GM18517 (cell line): ENCODE results near the gene RAPGEF5.
A peak's percentile ranks its signal among the peaks of the same experiment; 100 is the strongest.

Source experiments
- ATAC-seq: cut with Tn5 transposase; IDR thresholded peaks from one replicate; pipeline ENCODE4 v1.9.1; 2021; ENCODE audit warnings: mild to moderate bottlenecking, moderate library complexity; ENCODE audit not compliant: unreplicated experiment

The RAPGEF5 gene

DNA sequence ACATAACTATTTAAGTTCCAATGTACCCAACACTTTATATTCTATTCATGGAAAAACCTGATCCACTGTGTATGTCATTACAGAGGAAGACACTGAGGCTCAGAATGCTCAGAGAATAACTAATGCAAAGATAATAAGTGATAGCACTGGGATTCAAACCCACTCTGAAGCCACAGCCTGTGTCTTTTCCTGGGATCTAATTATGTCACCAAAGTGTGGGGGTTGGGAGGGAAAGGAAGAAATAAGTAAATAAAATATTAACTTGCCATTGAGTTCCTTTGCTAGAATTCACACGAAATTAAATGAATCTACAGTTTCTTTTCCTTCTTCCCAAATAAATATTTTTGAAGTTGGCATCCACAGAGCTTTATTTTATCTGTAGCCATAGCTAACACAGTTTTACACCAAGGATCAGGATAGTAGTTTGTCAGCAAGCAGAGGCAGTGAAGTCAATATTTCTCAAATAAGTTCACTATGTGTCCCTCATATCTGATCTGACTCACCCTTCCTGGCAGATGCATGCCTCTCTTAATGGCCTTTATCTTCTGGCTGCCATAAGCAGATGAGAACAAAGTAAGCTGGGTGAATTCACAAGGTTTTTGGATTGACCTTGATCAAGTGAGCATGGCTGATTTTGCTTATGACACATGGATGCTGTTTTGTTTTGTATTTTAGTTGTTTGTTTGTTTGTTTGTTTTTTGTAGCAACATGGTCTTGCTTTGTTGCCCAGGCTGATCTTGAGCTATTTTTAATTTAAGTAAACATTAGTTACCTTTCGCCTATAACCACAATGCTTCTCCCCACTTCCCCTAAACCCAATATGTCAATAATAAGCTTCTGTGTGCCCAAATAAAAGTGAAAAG is 6.3 kb downstream of the RAPGEF5 start:
- peak; percentile 55 for ATAC-seq

DNA sequence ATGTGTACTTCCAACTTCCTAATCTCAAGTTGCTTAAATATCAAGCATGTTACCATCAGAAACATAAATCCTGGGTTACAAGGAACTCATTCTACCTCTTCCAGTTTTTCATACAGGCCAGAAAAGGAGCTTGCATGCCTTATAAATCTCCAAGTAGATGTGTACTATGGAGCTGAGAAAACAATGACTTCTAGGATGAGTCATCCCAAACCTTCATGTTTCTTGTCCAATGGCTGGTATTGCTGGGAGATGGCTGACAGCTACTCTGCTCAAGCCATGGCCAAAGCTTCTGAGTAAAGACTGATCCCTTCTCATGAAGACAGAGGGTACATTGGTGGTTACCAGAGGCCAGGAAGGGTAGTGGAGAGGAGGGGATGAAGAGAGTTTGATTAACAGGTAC is 8.6 kb downstream of the RAPGEF5 start:
- no peak for ATAC-seq

DNA sequence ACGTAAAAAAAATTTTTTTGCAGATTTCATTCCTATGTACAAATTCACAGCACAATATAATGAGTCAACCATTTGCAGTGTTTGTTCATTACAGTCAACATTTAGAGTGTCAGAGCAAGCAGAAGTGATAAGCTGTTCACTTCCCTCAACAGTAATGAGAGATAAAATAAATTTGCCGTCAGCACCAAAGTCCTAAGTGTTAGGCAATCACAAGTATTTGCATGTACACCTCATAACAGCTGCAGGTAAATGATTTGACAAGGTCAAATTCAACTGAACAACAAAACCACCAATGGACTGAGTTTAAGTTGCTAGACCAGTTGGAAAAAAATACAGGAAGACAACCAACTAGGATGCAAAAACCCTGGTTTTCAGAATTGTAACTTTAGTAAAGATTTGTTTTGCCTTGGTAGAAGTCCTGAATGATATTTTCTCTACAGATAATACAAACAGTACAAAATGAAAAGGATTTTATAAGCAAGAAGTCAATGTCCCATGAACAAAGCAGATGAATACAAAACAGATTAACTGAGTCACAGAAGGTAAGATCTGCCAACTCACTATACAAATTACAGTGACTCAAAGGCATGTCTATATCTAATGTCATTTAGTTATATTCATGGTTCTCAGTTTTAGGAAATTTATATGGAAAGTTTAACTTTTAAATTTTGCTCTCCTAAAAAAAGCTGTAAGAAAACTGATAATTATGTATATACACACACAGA is 10.4 kb downstream of the RAPGEF5 start:
- ATAC-seq, result no peak

DNA sequence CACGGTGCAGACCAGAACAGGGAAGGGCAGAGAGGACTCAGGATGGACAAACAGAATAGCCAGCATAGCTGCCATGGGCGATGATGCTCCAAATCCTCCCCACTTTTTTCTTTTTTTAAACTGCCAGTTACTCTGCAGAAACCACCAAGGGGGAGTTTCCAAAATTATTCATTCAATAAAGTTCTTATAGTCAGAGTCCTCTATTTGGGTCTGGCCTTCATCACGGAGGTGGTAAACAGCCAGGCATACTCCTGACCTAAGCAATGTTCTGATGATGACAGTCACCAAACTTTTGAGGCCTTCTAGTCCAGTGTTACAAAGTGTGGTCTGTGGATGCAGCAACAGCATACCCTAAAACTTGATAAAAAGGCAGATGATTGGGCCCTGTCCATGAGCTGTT is 12.3 kb downstream of the RAPGEF5 start:
- no peak for ATAC-seq

DNA sequence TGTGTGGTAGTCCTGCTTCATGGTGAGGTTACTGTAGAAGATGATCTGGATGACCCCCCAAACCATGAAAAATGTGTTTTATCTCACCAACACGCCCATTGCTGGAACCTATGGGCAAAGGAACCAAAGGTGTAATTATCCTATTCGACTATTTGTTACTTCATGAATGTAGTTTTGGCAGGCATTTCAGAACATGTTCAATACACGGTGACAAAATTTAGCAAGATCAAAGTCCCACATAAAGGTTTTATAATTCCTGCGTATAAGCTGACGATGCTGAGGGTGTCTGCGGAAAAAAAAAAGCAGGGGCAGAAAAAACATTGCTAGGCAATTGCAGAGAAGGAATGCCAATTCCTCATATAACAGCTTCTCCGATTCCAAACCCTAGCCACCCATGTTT is 13.3 kb downstream of the RAPGEF5 start:
- no peak for ATAC-seq

DNA sequence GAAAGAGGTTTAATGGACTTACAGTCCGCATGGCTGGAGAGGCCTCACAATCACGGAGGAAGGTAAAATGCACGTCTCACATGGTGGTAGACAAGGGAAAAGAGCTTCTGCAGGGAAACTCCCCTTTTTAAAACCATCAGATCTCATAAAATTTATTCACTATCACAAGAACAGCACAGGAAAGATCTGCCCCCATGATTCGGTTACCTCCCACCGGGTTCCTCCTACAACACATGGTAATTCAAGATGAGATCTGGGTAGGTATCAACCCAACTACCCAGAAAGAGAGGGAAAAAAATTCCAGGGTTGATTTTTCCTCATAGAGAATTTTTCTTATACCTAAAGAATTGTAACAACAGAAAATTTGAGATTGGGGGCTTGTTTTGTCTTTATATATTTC is 13.9 kb downstream of the RAPGEF5 start:
- no peak for ATAC-seq

DNA sequence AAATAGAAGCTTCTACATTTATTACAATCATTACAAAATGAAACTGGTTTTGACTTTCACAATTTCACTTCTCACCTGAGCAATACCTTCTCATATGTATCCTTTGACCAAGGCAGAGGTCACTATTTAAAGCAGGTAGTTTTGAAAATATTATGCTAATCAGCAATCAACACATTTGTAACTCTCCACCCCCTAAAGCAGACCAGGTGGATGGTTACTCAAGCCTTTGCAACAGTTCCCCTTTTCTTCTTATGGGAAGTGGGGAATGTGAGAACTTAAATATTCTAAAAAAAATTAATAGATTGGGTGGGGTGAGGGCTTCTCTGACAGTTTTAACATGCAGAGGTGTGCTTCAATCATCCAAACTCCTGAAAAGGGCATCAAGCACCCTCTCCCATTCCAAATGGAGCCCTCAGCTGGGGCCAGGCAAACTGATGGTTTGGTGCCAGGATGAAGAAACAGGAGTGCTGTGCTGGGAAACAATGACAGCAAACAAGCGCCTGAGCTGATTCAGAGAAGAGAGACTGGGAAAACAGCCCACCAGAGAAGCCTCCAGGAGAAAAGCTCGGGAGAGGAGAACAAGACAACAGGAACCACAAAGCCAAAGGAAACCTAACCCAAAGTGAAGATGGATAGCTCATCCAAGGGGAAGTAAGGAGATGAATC is 17.1 kb downstream of the RAPGEF5 start:
- no peak for ATAC-seq

DNA sequence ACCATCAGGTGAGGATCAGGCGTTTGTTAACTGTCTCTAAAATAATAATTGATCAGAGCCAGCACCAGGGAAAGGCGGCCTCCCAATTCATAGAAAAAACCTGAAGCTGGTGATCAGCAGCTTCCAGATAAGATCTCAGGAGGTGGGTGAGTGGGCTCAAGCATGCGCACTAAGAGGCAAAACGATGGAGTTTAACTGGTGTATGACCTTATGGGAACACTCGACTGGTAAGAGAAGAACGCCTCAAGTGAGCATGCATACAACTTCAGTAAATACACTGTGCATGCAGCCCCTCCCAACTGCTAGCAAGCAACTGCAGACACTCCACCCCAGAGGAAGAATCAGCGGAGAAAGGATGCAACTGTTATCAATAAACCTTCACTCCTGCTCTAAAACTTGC is 18.1 kb downstream of the RAPGEF5 start:
- ATAC-seq, result no peak

DNA sequence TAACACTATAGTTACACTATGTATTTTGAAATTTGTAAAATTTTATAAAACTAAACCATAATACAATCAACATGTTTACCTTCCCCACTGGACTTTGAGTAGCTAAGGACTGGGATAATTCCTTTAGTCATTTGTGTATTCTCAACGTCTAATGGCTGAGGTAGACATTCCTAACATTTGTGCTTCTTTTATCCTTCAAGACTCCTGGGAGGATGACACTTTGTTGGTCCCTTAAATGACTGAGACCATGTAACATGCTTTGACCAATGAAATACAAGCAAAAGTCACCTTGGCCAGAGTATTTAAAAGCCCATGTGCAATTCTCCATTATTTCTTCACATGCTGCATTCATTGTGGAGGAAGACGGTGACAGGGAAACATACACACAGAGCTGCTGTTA is 18.5 kb downstream of the RAPGEF5 start:
- ATAC-seq, result no peak

DNA sequence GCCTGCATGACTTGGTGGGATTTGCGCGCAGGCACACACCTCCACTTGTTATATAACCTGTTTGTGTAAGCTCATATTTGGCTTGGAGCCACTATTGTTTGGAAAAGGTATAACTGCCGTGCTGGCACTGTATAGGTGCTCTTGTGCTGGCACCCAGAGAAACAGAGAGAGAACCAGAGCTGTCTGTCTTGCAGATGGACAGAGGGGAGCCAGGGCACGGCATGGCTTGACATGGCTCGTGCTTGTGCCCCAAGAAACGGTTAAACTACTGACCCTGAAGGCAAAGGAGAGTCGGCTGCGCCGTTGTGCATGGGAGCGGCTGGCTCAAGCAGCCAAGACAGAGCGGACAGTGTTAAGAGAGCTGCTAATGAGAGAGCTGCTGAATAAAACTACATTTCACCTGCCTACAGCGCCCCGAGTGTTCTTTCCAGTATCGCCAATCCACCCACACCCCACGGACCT is 23.2 kb downstream of the RAPGEF5 start:
- ATAC-seq, result no peak

DNA sequence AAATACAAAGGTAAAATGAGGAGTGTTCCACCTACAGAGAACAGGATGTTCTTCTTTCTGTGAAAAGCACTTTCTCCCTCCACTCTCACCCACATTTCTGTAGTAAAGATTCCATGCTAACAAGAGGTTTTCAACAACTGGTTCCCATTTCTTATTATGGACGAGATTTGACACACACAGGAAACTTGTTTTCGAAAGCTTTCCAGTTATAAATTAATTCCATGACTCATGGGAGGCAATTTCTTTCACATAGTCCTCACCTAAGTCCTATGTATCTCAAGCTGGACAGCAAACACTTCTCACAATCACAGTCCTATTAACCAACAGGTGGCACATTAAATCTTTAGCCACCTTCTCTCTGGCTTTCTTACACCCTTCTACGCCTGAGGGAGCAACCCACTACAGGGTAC is 24.5 kb downstream of the RAPGEF5 start:
- ATAC-seq, result no peak

DNA sequence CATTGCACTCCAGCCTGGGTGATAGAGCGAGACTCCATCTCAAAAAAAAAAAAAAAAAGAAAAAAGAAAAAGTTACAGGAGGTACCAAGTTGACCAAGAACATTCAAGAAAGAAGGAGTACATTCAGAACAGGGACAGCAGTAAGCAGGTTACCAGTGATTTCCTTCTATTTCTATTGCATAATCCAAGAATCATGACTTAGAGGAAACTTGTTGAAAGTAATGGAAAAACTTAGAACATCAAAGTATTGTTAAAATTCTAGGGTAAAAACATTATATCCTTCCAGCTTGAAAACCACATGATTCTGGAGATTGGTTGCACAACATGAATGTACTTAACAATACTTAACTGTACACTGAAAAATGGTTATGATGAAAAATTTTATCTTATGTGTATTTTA is 25.2 kb downstream of the RAPGEF5 start:
- no peak for ATAC-seq

DNA sequence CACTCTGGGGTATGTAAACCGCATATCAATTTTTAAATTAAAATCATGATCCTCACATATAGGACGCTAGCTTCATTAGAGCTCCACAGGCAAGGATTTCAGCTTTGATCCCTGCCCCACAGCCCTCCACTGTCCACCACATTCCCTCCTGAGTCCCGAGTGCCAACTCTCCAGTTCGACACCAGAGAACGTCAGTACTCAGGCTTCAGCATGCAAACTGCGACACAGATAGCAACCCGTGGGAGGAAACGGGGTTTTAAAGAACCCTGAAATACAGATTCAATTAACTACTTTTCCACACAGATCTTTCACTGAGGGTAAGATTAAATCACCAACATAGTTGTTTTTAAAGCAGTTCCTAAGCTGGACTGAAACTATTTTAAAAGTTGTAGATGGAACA is 26.1 kb downstream of the RAPGEF5 start:
- ATAC-seq, result no peak

DNA sequence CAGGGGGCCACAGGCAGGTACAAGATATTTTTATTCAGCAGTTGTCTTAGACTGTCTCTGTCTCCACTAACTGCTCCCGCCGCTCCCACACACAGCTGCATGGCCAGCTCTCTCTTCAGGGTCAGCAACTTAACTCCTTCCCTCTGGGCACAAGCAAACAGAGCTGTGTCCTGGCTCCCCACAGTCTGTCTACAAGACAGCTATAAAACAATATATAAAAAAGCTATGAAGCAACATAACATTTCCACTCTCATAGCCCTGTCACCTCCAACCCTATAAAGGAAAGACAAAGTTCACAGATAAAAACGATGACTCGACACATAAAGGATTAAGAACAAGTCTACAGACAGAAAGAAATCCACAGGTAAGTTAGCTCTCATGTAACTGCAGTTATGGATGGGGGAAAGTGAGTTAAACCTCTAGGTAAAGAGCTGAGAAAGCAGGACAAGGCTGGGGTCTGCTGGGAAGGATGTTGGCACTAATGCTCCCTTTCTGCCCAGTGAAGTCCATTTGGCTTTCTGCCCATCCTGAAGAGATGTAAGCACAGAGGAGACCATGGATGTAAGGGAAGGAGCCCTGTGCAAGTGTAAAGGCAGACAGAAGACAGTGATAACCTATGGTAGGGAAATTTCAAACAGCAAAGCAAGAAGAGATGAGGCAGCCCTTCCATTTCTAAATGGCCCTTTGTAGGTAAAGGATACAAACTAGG is 27.0 kb downstream of the RAPGEF5 start:
- no peak for ATAC-seq

DNA sequence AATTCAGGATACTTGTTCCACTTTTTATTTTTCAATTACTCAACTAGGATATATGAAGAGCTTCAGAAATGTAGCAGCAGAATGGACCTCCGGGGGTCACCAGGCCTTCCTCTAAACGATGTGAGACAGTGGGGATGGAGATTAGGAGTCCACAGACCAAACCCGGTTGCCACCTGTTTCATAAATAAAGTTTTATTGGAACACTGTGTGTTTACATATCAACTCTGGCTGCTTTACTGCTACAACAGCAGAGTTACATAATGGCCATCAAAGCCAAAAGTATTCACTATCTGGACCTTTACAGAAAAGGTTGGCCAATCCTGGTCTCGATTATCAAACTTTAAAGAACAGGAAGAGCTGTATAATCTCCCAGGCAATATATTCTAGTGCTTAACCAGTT is 30.8 kb downstream of the RAPGEF5 start:
- ATAC-seq, result no peak

DNA sequence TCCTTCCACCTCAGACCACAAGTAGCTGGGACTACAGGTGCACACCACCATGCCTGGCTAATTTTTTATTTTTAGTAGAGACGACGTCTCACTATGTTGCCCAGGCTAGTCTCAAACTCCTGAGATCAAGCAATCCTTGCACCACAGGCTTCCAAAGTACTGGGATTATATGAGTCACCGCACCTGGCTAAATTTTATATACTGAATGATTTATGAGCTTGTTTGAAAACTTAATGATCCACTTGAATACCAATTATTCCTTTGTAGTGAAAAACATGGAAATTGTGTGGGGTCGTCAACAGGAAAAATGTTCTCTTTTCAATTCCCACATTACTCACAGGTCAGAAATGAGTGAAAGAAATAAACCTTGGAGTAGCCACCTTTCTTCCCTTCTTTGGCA is 31.3 kb downstream of the RAPGEF5 start:
- no peak for ATAC-seq

DNA sequence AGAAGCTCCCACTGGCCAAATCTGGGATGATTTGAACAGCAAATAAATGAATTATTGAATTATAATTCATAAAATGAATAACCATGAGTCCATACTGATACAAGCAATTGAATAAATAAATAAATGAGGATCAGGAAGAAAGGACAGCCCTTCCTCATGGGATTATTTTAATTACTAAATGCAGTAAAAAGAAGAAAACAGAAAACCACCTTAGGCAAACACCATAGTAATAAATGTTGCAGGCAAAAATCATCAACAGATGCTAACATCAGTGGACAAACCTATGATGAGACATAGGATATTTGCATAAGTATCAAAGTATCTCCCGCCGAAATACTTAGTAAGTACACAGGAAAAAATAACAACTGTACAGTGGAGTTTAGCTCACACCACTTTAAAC is 33.2 kb downstream of the RAPGEF5 start:
- no peak for ATAC-seq

DNA sequence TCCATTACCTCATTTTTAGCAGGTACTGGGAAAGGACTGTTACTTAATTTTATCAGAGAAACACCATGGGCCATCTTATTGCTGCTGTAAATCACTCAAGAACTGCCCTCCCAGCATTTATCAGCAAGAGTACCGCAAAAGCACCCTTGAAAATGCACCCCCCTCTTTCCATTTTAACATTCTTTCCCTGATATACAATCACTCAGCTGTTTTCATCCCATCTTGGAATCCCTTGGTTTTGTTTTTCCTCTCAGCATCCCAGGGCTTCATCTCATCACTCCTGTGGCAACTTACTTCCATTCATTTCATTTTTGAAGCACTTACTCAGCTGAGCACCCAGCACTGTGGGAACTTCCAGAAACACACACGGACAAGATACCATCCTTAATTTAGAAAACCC is 36.5 kb downstream of the RAPGEF5 start:
- ATAC-seq, result no peak

DNA sequence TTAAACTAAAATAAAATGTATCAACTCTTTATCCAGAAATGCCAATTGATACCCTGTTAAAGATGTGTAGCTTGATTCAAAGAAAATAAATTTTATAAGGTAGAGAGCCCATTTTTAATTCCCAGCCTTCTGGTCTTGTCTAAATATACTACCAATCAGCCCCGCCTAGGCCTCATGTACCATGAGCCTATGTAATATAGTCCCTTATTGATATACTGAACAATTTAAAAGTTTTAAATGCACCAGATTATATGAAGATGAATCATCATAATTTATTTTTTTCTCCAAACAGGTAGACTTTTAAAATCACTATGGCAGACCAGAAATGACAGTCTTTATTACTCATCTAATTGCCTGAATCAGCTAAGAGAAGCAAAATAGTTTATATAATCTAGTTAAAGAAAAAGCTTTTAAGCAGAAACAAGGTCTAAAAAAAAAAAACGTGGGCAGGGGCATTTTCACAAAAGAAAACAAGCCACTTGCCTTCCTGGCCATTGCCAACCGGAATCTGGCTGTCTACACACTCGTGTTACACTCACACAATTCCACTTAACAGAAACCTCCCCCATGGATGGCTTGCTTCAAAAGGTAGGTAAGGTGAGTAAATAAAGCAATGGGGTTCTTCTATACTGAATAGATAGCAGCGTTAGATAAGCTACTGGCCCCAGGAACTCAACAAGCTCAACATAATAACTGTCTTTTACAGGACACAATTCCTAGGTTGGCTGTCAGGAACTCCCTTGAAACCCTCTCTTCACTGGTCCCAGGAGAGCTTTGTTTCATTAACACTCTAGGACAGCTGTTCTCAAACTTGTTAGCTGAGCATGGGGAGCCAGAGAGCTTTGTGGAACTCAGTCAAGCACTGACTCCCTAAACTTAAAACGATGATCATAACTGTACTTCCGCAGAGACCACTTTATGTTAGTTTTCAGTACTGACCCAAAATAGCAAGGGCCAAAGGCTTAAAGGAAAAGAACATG is 37.2 kb downstream of the RAPGEF5 start:
- ATAC-seq, result no peak

DNA sequence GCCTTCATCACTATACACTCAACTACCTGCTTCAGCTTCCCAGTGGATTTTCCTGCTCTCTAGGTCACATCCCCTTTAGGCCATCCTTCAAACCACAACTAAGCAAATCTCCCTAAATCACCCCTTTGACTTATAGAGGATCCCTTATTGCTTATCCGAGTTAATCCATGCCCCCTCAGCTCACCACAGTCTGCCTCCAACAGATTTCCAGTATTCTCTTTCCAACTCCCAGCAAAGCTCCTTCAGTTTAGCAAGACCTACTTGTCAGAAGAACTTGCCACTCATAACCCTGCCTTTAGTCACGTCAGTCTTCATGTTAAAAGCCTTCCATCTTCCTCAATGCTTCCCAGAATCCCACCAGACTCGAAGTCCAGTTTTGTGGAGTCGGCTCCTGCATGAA is 38.6 kb downstream of the RAPGEF5 start:
- ATAC-seq, result no peak
